ENCODE results near the gene CEP41.
"Not testable (repeated sequence)": the region's sequence is repeated elsewhere in the genome, so short reads cannot be mapped to it uniquely, and the experiment has no call there.

Gene CEP41

GRCh38 chr7:130461272-130461671 lies 20.5 kb upstream of the CEP41 start:
- no peak for DNase-seq (ENCODE audit: low read depth in 2 of 2)

GRCh38 chr7:130458257-130458656 lies 17.4 kb upstream of the CEP41 start:
- no peak for DNase-seq (ENCODE audit: low read depth in 2 of 2)

DNA sequence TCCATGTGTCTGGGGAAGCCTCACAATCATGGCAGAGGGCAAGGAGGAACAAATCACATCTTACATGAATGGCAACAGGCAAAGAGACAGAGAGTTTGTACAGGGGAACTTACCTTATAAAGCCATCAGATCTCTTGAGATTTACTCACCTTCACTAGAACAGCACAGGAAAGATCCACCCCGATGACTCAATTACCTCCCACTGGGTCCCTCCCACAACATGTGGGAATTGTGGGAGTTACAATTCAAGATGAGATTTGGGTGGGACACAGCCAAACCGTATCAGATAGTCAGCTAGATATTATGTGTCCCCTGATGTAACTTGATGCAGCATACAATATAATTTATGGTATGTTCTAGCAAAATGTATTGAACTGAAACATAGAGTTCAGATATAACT lies 14.1 kb upstream of the CEP41 start:
- no peak for DNase-seq (ENCODE audit: low read depth in 2 of 2)

DNA sequence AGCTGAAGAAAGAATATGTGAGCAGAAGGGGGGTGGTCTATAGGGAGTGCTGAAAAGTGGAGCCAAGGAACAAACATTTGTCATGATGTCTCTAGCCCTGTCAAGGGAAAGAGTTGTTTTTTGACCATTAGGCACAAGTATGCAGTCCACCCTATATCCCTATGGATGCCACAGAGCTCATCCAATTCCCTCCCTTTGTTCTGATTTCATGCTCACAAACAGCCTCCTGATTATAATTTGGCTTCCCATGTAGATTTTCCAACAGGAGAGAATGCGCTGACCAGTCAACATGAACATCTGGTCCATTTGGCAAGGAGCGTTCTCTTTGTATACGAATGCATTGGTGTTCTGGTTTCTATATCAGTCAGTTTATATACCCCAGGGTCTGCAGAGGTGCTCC lies 12.1 kb upstream of the CEP41 start:
- DNase-seq (ENCODE audit: low read depth in 2 of 2), result no peak

DNA sequence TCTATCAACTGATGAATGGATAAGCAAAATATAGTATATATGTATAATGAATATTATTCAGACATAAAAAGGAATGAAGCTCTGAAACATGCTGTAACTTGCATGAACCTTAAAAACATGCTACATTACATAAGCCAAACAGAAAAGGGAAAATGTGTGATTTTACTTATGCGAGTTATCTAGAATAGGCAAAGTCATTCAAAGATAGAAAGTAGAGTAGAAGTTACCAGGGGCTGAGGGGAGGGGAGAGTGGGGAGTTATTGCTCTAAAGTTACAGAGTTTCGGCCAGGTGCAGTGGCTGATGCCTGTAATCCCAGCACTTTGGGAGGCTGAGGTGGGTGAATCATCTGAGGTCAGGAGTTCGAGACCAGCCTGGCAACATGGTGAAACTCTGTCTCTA lies 10.5 kb upstream of the CEP41 start:
- not testable (repeated sequence) for DNase-seq (ENCODE audit: low read depth in 2 of 2)

DNA sequence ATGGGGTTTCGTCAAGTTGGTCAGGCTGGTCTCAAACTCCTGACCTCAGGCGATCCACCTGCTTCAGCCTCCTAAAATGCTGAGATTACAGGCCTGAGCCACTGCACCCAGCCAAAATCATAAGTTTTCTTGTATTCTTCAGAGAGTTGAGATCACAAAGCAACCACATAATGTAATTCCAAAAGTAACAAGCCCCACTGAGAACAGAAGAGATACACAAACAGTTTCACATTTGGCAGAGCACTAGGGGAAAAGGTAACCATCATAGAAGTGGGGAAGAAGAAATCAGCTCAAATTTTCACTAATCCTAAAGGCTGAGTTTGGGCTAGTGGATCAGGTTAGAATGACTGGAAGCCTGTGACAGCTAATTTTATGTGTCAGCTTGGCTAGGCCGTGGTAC lies 5.4 kb upstream of the CEP41 start:
- no peak for DNase-seq (ENCODE audit: low read depth in 2 of 2)

GRCh38 chr7:130444751-130445407 lies 4.1 kb upstream of the CEP41 start:
- no peak for DNase-seq (ENCODE audit: low read depth in 2 of 2)

- DNase-seq (ENCODE audit: low read depth in 2 of 2), result no peak
Measured at GRCh38 chr7:130444234-130444633, 3.4 kb upstream of the CEP41 start.

DNA sequence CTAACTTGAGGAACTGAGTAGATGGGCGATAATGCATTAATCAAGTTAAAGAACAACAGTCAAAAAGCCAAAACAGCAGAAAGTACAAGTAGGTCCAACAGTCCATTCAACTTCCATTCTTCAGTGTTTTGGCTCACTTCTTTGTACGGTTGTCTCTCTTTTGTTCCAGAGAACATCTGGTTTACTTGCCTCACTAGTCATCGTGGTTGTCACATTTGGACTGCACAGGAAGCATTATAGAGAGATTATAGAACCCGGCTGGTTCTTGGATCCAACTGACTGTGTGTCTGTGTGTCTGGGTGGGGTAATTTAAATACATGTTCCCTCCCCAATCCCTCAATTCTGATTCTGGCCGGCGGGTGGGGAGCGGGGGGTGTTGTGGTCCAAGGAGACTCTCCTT lies 1.8 kb upstream of the CEP41 start:
- DNase-seq (ENCODE audit: low read depth in 2 of 2), result no peak

- no peak for DNase-seq (ENCODE audit: low read depth in 2 of 2)
Measured at GRCh38 chr7:130441408-130441869, 623 bp upstream of the CEP41 start.

DNA sequence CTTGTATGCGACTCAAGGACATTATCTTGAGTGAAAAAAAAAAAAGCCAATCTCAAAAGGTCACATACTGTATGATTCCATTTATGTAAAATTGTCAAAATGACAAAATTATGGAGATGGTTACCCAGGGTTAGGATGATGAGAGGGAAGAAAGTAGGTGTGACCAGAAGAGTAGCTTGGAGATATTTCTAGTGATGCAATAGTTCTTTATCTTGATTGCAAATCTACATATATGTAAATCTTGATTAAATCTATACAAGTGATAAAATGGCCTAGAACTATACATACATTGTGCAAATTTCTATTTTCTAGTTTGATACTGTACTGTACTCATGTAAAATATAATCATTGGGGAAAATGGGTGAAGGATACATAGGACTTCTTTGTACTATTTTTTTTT lies 4.6 kb downstream of the CEP41 start:
- DNase-seq (ENCODE audit: low read depth in 2 of 2), result no peak

GRCh38 chr7:130435311-130435854 lies 5.4 kb downstream of the CEP41 start:
- DNase-seq (ENCODE audit: low read depth in 2 of 2), result no peak

GRCh38 chr7:130433301-130433700 lies 7.5 kb downstream of the CEP41 start:
- DNase-seq (ENCODE audit: low read depth in 2 of 2), result no peak

DNA sequence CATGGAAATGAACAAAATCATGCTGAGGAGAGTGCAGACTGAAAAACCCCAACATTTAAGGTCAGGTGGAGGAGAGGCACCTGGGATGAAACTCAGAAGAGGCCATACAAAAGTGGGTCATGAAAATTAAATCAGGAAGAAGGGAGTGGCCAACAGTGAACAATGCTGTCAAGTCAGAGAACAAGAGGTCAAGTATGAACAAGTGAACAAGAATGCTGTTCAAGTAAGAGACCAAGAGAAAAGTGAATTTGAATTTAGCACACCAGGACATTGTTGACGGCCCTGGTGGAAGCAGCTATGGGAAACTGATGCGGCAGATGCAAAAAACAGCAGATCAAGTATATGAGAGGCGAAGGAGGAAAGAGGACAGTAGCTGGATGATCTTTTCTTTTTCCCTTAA lies 7.9 kb downstream of the CEP41 start:
- no peak for DNase-seq (ENCODE audit: low read depth in 2 of 2)

DNA sequence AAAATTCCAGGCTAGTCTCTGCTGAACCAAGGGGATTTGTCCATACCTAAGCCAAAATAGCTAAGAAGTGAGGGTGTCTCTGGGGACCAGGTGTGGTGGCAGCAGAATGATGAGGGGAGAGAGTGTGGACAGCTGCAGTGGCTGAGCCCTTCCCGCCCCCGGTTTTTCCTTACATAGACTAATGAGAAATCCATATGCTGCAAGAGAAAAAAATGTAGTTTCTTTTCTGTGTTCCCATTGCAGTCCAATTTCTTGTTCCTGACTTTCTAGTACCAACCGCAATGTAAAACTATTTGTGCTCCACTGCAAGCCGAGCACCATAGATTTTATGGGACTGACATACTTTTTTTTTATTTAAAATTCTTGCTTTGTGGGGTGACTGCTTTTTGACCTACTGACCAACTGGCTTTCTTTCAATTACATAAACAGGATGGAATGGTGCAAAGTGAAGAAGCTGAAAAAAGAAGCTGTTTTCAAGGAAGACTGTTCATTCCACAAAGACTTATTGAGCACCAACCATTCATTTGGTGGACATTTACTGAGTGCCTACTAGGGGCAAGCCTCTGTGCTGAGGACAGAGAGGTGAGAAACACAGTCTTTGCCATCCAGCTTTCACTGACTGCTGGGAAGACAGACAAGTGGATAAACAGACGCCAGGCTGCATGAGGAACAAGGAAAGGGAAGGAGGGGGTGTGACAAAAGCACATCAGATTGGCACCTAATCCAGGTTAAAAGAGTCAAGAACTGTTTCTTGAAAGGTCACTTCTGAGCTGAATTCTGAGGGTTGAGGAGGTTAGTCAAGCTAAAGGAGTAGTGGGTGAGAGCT lies 9.8 kb downstream of the CEP41 start:
- DNase-seq (ENCODE audit: low read depth in 2 of 2), result no peak

- no peak for DNase-seq (ENCODE audit: low read depth in 2 of 2)
Measured at GRCh38 chr7:130430115-130430514, 10.7 kb downstream of the CEP41 start.

GRCh38 chr7:130429019-130429418 lies 11.8 kb downstream of the CEP41 start:
- DNase-seq (ENCODE audit: low read depth in 2 of 2), result no peak

GRCh38 chr7:130426564-130426963 lies 14.3 kb downstream of the CEP41 start:
- no peak for DNase-seq (ENCODE audit: low read depth in 2 of 2)

- no peak for DNase-seq (ENCODE audit: low read depth in 2 of 2)
Measured at GRCh38 chr7:130425796-130426195, 15.0 kb downstream of the CEP41 start.

- DNase-seq (ENCODE audit: low read depth in 2 of 2), result no peak
Measured at GRCh38 chr7:130423501-130424037, 17.2 kb downstream of the CEP41 start.

DNA sequence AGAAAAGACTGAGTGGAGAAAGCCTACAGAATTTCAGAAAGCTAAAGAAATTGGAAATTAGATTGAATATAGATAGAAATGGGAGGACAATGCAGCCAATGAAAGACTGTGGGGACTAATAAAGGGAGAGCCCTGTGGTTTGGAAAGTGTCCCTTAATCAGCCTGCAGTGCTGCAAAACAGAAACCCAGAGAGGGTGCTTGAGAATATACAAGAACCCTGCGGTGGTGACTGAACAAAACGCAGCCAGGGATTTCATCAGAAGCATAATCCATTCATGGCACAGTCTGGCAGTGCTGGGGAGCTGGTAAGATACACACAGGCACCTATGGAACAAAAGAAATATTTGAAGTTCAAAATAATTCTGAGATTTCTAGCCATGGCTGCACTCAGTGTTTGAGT lies 19.1 kb downstream of the CEP41 start:
- DNase-seq (ENCODE audit: low read depth in 2 of 2), result no peak

- no peak for DNase-seq (ENCODE audit: low read depth in 2 of 2)
Measured at GRCh38 chr7:130420943-130421578, 19.8 kb downstream of the CEP41 start.
